Measurements from ENCODE around the gene CLIC3.

The CLIC3 gene

DNA sequence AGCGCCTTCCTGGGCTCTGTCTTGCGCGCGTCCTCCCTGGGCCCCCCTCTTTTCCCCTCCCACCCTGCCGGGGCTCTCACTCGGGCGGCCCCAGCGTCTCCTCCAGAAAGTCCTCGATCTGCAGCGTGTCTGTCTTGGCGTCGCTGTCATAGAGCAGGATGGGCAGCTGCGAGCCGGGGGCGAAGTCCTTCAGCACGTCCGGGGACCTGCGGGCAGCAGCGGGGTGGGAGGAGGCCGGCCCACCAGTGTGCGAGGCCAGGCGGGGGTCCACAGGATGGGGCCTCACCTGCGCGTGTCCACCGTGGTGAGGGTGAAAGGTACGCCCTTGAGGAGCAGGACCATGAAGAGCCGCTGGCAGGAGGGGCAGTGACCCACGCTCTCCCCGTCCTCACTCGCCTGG is 1.0 kb downstream of the CLIC3 start:
- H3K36me3 ChIP-seq (ENCODE audit: control insufficient read depth, insufficient read depth, low read length), result no peaks in the 10 kb centered on the region
- H3K27ac ChIP-seq (ENCODE audit: low read depth, low read length), result no peak overlapping the region
- peaks cover 23% of the 10 kb centered on the region for H3K27me3 ChIP-seq (ENCODE audit: control insufficient read depth, insufficient read depth, low read length)
- H3K9me3 ChIP-seq (ENCODE audit: control insufficient read depth, insufficient read depth, low read depth, low read length), result peaks cover 9% of the 10 kb centered on the region
- H3K4me1 ChIP-seq (ENCODE audit: control insufficient read depth, insufficient read depth, low read length), result peaks cover 20% of the 10 kb centered on the region
- H3K9ac ChIP-seq (ENCODE audit: low read length), result no peak overlapping the region
- peak overlapping the region; percentile 45; the same call in 1 of the 2 replicates for H3K4me3 ChIP-seq (ENCODE audit: low read depth, low read length)

DNA sequence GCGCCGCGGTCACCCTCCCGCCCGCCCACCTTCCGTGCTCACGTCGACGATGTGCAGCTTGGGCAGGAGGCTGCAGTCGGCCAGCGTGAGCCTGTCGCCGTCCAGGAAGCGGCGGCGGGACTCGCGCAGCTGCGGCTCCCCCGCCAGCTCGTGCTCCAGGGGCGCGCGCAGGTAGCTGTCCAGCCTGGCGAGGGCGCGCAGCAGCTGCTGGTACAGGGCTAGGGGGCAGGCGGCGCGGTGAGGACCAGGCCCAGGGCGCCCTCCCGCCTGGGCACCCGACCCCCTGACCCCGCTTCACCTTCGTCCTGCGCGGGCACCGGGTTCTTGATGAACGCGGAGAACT is 1.5 kb downstream of the CLIC3 start:
- peak overlapping the region; percentile 45 for H3K4me3 ChIP-seq (ENCODE audit: low read depth, low read length)
- peaks cover 11% of the 10 kb centered on the region for H3K9me3 ChIP-seq (ENCODE audit: control insufficient read depth, insufficient read depth, low read depth, low read length)
- no peaks in the 10 kb centered on the region for H3K36me3 ChIP-seq (ENCODE audit: control insufficient read depth, insufficient read depth, low read length)
- H3K9ac ChIP-seq (ENCODE audit: low read length), result no peak overlapping the region
- H3K4me1 ChIP-seq (ENCODE audit: control insufficient read depth, insufficient read depth, low read length), result peaks cover 20% of the 10 kb centered on the region
- no peak overlapping the region for H3K27ac ChIP-seq (ENCODE audit: low read depth, low read length)
- peaks cover 23% of the 10 kb centered on the region for H3K27me3 ChIP-seq (ENCODE audit: control insufficient read depth, insufficient read depth, low read length)

DNA sequence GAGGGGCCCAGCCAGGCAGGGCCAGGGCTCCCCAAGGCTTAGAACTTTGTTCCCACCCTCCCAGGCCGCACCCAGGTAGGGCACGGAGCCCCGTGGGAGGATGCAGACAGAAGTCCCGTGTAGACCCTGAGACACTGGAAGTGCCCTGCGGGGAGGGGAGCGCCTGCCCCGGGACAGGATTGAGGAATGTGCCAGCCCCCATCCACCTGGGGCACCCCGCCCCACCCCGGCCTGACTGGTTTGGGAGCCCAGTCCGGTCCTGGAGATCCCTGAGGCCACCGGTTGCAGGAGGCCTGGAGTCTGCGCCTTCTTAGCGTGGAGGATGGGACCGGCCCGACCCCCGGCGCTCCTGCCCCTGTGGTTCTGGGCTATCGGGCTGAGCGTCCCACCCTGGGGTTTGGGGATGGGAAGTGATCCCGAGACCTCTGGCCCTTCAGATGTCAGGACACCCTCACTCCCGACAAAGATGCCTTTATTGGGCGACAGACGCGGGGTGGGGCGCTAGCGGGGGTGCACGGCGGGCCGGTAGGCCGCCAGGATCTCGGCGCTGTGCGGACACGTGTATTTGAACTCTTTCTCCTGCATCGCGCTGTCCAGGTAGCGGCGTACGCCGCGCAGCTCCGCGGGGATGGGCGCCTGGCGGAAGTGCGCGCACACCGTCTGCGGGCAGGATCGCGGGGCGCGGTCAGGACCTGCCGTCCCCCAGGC is 2.0 kb downstream of the CLIC3 start:
- Histone ChIP-seq H3K9ac (ENCODE audit: low read length) (no peak overlapping the region), H3K36me3 (ENCODE audit: control insufficient read depth, insufficient read depth, low read length) (no peaks in the 10 kb centered on the region), H3K27ac (ENCODE audit: low read depth, low read length) (no peak overlapping the region), H3K4me1 (ENCODE audit: control insufficient read depth, insufficient read depth, low read length) (peaks cover 20% of the 10 kb centered on the region), H3K27me3 (ENCODE audit: control insufficient read depth, insufficient read depth, low read length) (peaks cover 23% of the 10 kb centered on the region), H3K9me3 (ENCODE audit: control insufficient read depth, insufficient read depth, low read depth, low read length) (peaks cover 11% of the 10 kb centered on the region), H3K4me3 (ENCODE audit: low read depth, low read length) (peak overlapping the region; percentile 45)

DNA sequence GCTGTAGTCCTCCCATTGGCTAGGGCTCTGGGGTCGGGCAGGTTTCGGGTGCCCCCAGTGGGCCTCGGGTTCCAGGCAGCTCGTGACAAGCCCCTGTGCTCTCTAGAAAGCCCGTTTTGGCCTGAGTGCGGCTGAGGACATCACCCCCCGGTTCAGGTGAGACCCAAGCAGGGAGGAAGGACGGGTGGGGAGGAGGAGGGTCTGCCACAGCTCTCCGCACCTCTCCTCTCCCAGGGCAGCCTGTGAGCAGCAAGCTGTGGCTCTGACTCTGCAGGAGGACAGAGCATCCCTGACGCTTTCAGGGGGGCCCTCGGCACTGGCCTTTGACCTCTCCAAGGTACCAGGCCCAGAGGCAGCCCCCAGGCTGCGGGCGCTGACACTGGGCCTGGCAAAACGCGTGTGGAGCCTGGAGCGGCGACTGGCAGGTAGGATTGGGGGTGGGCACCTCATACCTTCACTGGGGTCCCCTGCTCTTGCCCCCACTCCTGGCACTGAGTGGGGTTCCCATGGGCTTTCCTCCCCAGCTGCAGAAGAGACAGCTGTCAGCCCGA is 3.5 kb downstream of the CLIC3 start:
- peak overlapping the region; percentile 56 for H3K9ac ChIP-seq (ENCODE audit: low read length)
- no peak overlapping the region for H3K27ac ChIP-seq (ENCODE audit: low read depth, low read length)
- no peaks in the 10 kb centered on the region for H3K36me3 ChIP-seq (ENCODE audit: control insufficient read depth, insufficient read depth, low read length)
- H3K4me3 ChIP-seq (ENCODE audit: low read depth, low read length), result peak overlapping the region; percentile 74
- peaks cover 20% of the 10 kb centered on the region for H3K4me1 ChIP-seq (ENCODE audit: control insufficient read depth, insufficient read depth, low read length)
- H3K9me3 ChIP-seq (ENCODE audit: control insufficient read depth, insufficient read depth, low read depth, low read length), result peaks cover 11% of the 10 kb centered on the region
- peaks cover 23% of the 10 kb centered on the region for H3K27me3 ChIP-seq (ENCODE audit: control insufficient read depth, insufficient read depth, low read length)

DNA sequence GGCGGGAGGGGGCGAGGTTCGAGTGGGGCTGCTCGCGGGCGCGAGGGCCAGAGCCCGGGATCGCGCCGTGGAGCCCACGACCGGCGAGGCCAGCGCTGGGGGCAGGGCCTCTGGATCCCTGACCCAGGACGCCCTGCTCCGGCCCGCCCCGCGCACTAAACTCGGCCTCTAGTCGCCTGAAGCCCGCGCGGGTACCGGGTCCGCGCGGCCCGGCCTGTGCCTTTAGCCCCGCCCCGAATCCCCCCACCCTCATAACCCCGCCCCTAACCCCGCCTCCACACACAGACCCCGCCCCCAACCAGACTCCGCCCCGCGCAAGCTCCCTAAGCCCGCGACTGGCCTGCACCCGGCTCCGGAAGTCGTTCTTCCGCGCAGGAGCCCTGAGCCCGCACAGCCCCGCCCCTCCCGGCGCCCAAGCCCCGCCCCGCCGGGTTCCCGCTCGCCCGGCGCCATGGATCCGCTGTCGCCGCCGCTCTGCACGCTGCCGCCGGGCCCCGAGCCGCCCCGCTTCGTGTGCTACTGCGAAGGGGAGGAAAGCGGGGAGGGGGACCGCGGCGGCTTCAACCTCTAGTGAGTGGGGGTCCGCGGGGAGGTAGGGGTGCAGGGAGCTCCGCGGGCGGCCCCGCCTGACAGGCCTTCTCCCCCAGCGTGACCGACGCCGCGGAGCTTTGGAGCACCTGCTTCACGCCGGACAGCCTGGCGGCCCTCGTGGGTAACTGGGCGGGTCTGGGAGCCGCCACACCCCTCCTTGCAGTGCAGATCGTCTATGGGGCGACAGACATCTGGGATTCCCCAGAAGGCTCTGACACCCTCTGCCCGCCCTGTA is 4.2 kb downstream of the CLIC3 start, which contains the start of gene PAXX:
PAXX (plus strand) TSS at position 430 of the 826 bp plus-strand sequence; CDS start at position 452, 22 bp downstream.
- H3K4me3 ChIP-seq (ENCODE audit: low read depth, low read length), result peak within 1 kb of the TSS; percentile 74
- no peak within 1 kb of the TSS; the same call in 1 of the 2 replicates for H3K27ac ChIP-seq (ENCODE audit: low read depth, low read length)
- H3K4me1 ChIP-seq (ENCODE audit: control insufficient read depth, insufficient read depth, low read length), result peaks cover 17% of the 10 kb centered on the region
- H3K36me3 ChIP-seq (ENCODE audit: control insufficient read depth, insufficient read depth, low read length), result no peaks in the 10 kb centered on the region
- H3K9ac ChIP-seq (ENCODE audit: low read length), result peak within 1 kb of the TSS; percentile 56
- H3K27me3 ChIP-seq (ENCODE audit: control insufficient read depth, insufficient read depth, low read length), result peaks cover 23% of the 10 kb centered on the region
- peaks cover 11% of the 10 kb centered on the region for H3K9me3 ChIP-seq (ENCODE audit: control insufficient read depth, insufficient read depth, low read depth, low read length)

DNA sequence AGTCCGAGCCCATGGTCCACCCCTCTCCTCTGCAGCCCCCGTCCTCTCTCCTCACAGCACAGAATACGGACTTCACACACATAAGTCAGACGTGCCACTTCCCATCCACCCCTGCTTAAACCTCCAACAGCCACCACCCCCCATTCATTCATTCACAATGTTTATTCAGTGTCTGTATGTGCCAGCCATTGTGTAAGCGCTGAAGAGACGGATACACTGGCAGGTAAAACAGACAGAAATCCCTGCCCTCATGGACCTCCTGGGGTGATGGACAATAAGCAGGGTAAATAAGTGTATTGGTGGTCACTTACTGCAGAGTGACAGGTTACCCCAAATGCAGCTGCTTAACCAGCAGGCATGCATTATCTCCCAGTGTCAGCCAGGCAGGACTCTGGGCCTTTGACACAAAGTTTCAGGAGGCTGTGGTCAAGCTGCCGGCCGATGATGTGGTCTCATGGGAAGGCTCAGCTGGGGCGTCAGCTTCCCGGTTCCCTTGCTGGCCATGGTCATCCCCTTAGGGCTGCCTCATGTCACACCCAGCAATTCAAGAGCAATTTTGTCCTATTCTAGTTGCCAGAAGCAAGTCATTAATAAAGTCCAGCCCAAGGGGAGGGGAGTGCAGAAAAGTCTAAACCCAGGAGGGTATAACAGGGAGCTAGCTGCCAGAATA is 6.0 kb downstream of the CLIC3 start:
- Histone ChIP-seq H3K4me3 (ENCODE audit: low read depth, low read length) (no peak overlapping the region), H3K9me3 (ENCODE audit: control insufficient read depth, insufficient read depth, low read depth, low read length) (peaks cover 11% of the 10 kb centered on the region), H3K9ac (ENCODE audit: low read length) (no peak overlapping the region), H3K27ac (ENCODE audit: low read depth, low read length) (no peak overlapping the region), H3K27me3 (ENCODE audit: control insufficient read depth, insufficient read depth, low read length) (peaks cover 18% of the 10 kb centered on the region), H3K36me3 (ENCODE audit: control insufficient read depth, insufficient read depth, low read length) (no peaks in the 10 kb centered on the region), H3K4me1 (ENCODE audit: control insufficient read depth, insufficient read depth, low read length) (peaks cover 4% of the 10 kb centered on the region; the same call in 1 of the 2 replicates)

DNA sequence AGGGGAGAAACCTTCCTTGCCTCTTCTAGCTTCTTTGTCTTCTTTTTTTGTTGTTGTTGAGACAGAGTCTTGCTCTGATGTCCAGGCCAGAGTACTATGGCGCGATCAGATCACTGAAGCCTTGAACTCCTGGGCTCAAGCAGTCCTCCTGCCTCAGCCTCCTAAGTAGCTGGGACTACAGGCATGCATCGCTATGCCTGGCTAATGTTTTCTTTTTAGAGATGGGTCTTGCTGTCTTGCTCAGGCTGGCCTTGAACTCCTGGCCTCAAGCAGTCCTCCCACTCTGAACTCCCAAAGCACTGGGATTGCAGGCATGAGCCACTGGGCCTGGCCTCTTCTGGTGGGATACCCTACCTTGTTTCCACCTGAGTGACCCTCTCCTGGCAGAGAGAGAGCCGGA is 7.5 kb downstream of the CLIC3 start:
- peaks cover 19% of the 10 kb centered on the region; the same call in 1 of the 2 replicates for H3K27me3 ChIP-seq (ENCODE audit: control insufficient read depth, insufficient read depth, low read length)
- H3K9me3 ChIP-seq (ENCODE audit: control insufficient read depth, insufficient read depth, low read depth, low read length), result peaks cover 11% of the 10 kb centered on the region
- no peaks in the 10 kb centered on the region for H3K36me3 ChIP-seq (ENCODE audit: control insufficient read depth, insufficient read depth, low read length)
- H3K27ac ChIP-seq (ENCODE audit: low read depth, low read length), result no peak overlapping the region
- no peak overlapping the region for H3K9ac ChIP-seq (ENCODE audit: low read length)
- peaks cover 8% of the 10 kb centered on the region for H3K4me1 ChIP-seq (ENCODE audit: control insufficient read depth, insufficient read depth, low read length)
- H3K4me3 ChIP-seq (ENCODE audit: low read depth, low read length), result no peak overlapping the region

DNA sequence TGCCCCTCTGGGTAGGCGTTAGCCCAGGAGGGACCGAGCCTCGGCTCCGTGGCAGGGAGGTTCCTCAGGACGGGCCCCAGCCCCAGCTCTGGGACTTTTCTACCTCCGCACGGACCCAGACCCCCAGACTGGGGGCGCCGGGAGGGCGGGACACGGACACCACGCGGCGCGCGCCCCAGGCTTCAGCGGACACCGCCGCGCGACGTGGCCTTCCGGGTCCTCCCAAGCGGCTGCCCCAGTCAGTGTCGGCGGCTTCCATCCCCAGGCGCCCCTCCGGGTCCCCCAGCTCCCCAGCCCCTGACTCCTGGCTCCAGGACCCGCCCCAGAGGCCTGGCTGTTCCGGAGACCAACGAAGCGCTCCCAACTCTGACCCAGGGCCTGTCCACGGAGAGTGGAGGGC is 10.5 kb downstream of the CLIC3 start:
- Histone ChIP-seq H3K27me3 (ENCODE audit: control insufficient read depth, insufficient read depth, low read length) (peaks cover 22% of the 10 kb centered on the region; the same call in 1 of the 2 replicates), H3K4me1 (ENCODE audit: control insufficient read depth, insufficient read depth, low read length) (peaks cover 4% of the 10 kb centered on the region), H3K36me3 (ENCODE audit: control insufficient read depth, insufficient read depth, low read length) (no peaks in the 10 kb centered on the region), H3K27ac (ENCODE audit: low read depth, low read length) (no peak overlapping the region), H3K9ac (ENCODE audit: low read length) (no peak overlapping the region), H3K4me3 (ENCODE audit: low read depth, low read length) (no peak overlapping the region), H3K9me3 (ENCODE audit: control insufficient read depth, insufficient read depth, low read depth, low read length) (peaks cover 8% of the 10 kb centered on the region)

DNA sequence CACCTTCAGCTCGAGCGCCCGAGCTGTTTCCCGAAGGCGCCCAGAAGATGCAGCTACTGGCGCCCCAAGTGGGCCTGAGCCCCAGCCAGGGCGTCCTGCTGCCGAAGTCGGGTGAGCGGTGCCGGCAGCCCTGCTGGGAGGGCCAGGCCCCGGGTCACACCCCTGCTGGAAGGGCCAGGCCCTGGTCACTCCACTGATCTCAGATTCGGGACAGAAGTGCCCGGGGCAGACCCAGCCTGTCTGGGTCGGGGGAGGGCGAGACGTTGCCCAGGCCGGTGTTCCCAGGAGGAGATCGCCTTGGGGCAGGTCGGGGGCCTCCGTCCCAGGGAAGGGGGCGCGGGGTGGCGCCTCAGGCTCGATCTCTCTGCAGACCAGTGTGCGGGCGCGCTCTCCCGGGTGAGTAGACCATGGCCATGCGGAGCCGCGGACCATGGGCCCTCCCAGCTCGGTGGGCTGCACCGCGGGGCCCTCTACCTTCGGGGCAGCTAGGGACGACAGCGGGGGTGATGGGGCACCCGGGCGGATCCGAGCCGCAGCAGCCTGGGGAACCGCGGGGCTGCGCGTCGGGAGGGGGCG is 11.3 kb downstream of the CLIC3 start:
- no peaks in the 10 kb centered on the region for H3K36me3 ChIP-seq (ENCODE audit: control insufficient read depth, insufficient read depth, low read length)
- peaks cover 4% of the 10 kb centered on the region for H3K4me1 ChIP-seq (ENCODE audit: control insufficient read depth, insufficient read depth, low read length)
- H3K9ac ChIP-seq (ENCODE audit: low read length), result no peak overlapping the region
- H3K4me3 ChIP-seq (ENCODE audit: low read depth, low read length), result peak overlapping the region; percentile 46
- peaks cover 22% of the 10 kb centered on the region; the same call in 1 of the 2 replicates for H3K27me3 ChIP-seq (ENCODE audit: control insufficient read depth, insufficient read depth, low read length)
- peaks cover under 1% of the 10 kb centered on the region; the same call in 1 of the 2 replicates for H3K9me3 ChIP-seq (ENCODE audit: control insufficient read depth, insufficient read depth, low read depth, low read length)
- no peak overlapping the region for H3K27ac ChIP-seq (ENCODE audit: low read depth, low read length)

DNA sequence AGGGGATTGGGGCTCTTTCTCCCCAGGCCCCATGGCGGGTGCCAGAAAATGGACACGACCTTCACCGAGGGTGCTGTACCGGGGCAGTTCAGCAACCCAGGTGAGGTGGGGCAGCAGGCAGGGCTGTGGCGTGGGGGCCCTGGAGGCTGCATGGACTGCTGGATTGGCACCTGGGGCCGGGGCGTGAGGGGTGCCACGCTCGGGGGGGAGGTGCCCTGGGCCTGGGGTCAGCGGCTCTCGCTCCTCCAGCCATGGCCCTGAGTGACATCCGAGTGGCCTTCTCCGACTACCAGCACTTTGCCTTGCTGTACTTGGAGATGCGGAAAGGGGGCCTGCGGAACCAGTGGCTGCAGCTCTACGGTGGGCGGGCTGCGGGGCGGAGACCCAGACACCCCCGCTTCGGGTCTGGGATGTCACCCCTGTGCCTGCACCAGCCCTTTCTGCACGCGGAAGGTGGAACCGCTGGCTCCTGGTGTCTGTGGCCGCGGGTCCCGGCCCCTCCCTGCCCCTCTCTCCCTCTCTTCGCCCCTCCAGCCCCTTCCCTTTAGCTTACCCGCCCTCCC is 11.8 kb downstream of the CLIC3 start:
- Histone ChIP-seq H3K27ac (ENCODE audit: low read depth, low read length) (no peak overlapping the region), H3K9me3 (ENCODE audit: control insufficient read depth, insufficient read depth, low read depth, low read length) (no peaks in the 10 kb centered on the region), H3K9ac (ENCODE audit: low read length) (no peak overlapping the region), H3K27me3 (ENCODE audit: control insufficient read depth, insufficient read depth, low read length) (peaks cover 22% of the 10 kb centered on the region; the same call in 1 of the 2 replicates), H3K4me1 (ENCODE audit: control insufficient read depth, insufficient read depth, low read length) (peaks cover 4% of the 10 kb centered on the region), H3K36me3 (ENCODE audit: control insufficient read depth, insufficient read depth, low read length) (no peaks in the 10 kb centered on the region), H3K4me3 (ENCODE audit: low read depth, low read length) (peak overlapping the region; percentile 46; the same call in 1 of the 2 replicates)
